H1 (cell line): Measurements from ENCODE around the gene KMT2E. TPM values are rescaled to one million over a fixed set of nuclear protein-coding genes. Genes with fewer than 3 reads are reported as not detected.

ENCODE experiments used
- CTCF ChIA-PET: fragments of 300-600 bp; sonication (Branson Sonifier 250); formaldehyde crosslinking; loops from one replicate; lab custom pipeline; 2021; ENCODE audit not compliant: partially characterized antibody; lab: Charles Lee
- POLR2A ChIA-PET: fragments of 300-600 bp; sonication (Branson Sonifier 250); formaldehyde crosslinking; loops from one replicate; lab custom pipeline; 2021; ENCODE audit warnings: inconsistent platforms; ENCODE audit not compliant: partially characterized antibody; lab: Charles Lee
- DNase-seq, 2 experiments: peaks; one replicate each; pipeline versions ENCODE4 v3.0.0 to v3.0.0-alpha.2; 2010 to 2022; ENCODE audit warnings: low spot score in 2 of 2, low read depth in 1 of 2, mixed read lengths in 1 of 2
- FAIRE-seq: peaks from 2 replicates; lab custom pipeline; 2011; peaks lifted over from hg19 to GRCh38; lab: Jason Lieb, UNC
- H2AFZ ChIP-seq: 2 replicates; pipeline ENCODE4 v1.8.1; 2012; ENCODE audit warnings: low read length, inconsistent platforms
- H2AK5ac ChIP-seq: 2 replicates; pipeline ENCODE4 v1.6.1; 2013; ENCODE audit warnings: low read depth, low read length
- H2BK120ac ChIP-seq: replicated peaks from 2 replicates; pipeline ENCODE3; 2013; ENCODE audit warnings: low read depth, low read length, inconsistent platforms
- H2BK12ac ChIP-seq: 2 replicates; pipeline ENCODE4 v1.6.1; 2013; ENCODE audit warnings: low read depth, low read length
- H2BK15ac ChIP-seq: 2 replicates; pipeline ENCODE4 v1.6.1; 2013; ENCODE audit warnings: low read length
- H2BK20ac ChIP-seq: 2 replicates; pipeline ENCODE4 v1.6.1; 2013; ENCODE audit warnings: low read length
- H2BK5ac ChIP-seq: 2 replicates; pipeline ENCODE4 v1.6.1; 2013; ENCODE audit warnings: low read depth, low read length
- H3K14ac ChIP-seq: 2 replicates; pipeline ENCODE4 v1.6.1; 2013; ENCODE audit warnings: inconsistent platforms; ENCODE audit not compliant: insufficient read length
- H3K18ac ChIP-seq: 2 replicates; pipeline ENCODE4 v1.6.1; 2013; ENCODE audit warnings: low read length; ENCODE audit errors: extremely low read depth
- H3K23ac ChIP-seq: 2 replicates; pipeline ENCODE4 v1.6.1; 2013; ENCODE audit warnings: inconsistent platforms; ENCODE audit not compliant: insufficient read length
- H3K23me2 ChIP-seq: 2 replicates; pipeline ENCODE4 v1.6.1; 2013; ENCODE audit warnings: low read depth, low read length
- H3K27ac ChIP-seq: 2 replicates; pipeline ENCODE4 v1.6.1; 2011; ENCODE audit warnings: low read depth, low read length, inconsistent platforms
- H3K27me3 ChIP-seq, 4 experiments: replicated peaks in 1 of 4; 1 replicate in 1 of 4; 2 replicates in 3 of 4; pipeline versions ENCODE4 v1.6.1 to v1.8.1; 2011 to 2013; ENCODE audit warnings: low read length in 3 of 4, mild to moderate bottlenecking in 3 of 4, inconsistent platforms in 2 of 4, mixed read lengths in 2 of 4, moderate library complexity in 1 of 4; ENCODE audit not compliant: control insufficient read depth in 3 of 4, insufficient read depth in 3 of 4; ENCODE audit errors: extremely low read depth in 1 of 4
- H3K36me3 ChIP-seq, 4 experiments: 2 replicates each; pipeline versions ENCODE4 v1.6.1 to v1.8.1; 2011 to 2013; ENCODE audit warnings: mild to moderate bottlenecking in 4 of 4, low read length in 3 of 4, moderate library complexity in 2 of 4, control low read depth in 1 of 4, inconsistent platforms in 1 of 4; ENCODE audit not compliant: insufficient read depth in 4 of 4, control insufficient read depth in 2 of 4
- H3K4ac ChIP-seq: replicated peaks from 2 replicates; pipeline ENCODE3; 2013; ENCODE audit warnings: low read length, low read depth, mixed read lengths, inconsistent platforms; ENCODE audit not compliant: insufficient read length
- H3K4me1 ChIP-seq, 4 experiments: replicated peaks in 1 of 4; 1 replicate in 1 of 4; 2 replicates in 3 of 4; pipeline versions ENCODE4 v1.6.1 to v1.8.1; 2011 to 2013; ENCODE audit warnings: low read length in 3 of 4, inconsistent platforms in 2 of 4, mixed read lengths in 1 of 4; ENCODE audit not compliant: insufficient read depth in 4 of 4, control insufficient read depth in 3 of 4
- H3K4me2 ChIP-seq, 2 experiments: 2 replicates each; pipeline versions ENCODE4 v1.6.1 to v1.8.1; 2011 to 2013; ENCODE audit warnings: low read depth in 2 of 2, low read length in 2 of 2, control low read depth in 1 of 2, inconsistent platforms in 1 of 2, mild to moderate bottlenecking in 1 of 2; ENCODE audit not compliant: insufficient read depth in 1 of 2
- H3K4me3 ChIP-seq, 4 experiments: fragments of 200-600, 300-600 bp in 1 of 4; sonication (generic), shearing (Covaris generic), sonication (Bioruptor Twin) in 1 of 4; 2 replicates each; pipeline versions ENCODE4 v1.5.1 to v1.8.1; 2011 to 2016; ENCODE audit warnings: low read length in 4 of 4, low read depth in 3 of 4, control low read depth in 2 of 4, inconsistent platforms in 2 of 4, mild to moderate bottlenecking in 2 of 4, mixed read lengths in 1 of 4, moderate library complexity in 1 of 4; ENCODE audit not compliant: insufficient read depth in 2 of 4; ENCODE audit errors: extremely low read depth in 1 of 4
- H3K56ac ChIP-seq: replicated peaks from 2 replicates; pipeline ENCODE3; 2013; ENCODE audit warnings: low read depth, mild to moderate bottlenecking, mixed read lengths, low read length, inconsistent platforms; ENCODE audit not compliant: insufficient read length
- H3K79me1 ChIP-seq: 2 replicates; pipeline ENCODE4 v1.6.1; 2013; ENCODE audit warnings: low read depth, low read length, control low read depth
- H3K79me2 ChIP-seq, 2 experiments: 2 replicates each; pipeline versions ENCODE4 v1.6.1 to v1.8.1; 2012 to 2013; ENCODE audit warnings: low read length in 2 of 2, mild to moderate bottlenecking in 2 of 2, inconsistent platforms in 1 of 2; ENCODE audit not compliant: insufficient read depth in 2 of 2, control insufficient read depth in 1 of 2
- H3K9ac ChIP-seq, 4 experiments: replicated peaks in 1 of 4; 1 replicate in 1 of 4; 2 replicates in 3 of 4; pipeline versions ENCODE4 v1.6.1 to v1.8.1; 2011 to 2013; ENCODE audit warnings: low read depth in 3 of 4, low read length in 3 of 4, control low read depth in 2 of 4, mild to moderate bottlenecking in 2 of 4, moderate library complexity in 2 of 4, inconsistent platforms in 1 of 4; ENCODE audit errors: extremely low read depth in 1 of 4
- H3K9me3 ChIP-seq, 2 experiments: 2 replicates each; pipeline versions ENCODE4 v1.6.1 to v1.8.1; 2012 to 2013; ENCODE audit warnings: mild to moderate bottlenecking in 2 of 2, moderate library complexity in 2 of 2, control low read depth in 1 of 2, inconsistent platforms in 1 of 2, low read depth in 1 of 2, low read length in 1 of 2, mixed read lengths in 1 of 2; ENCODE audit not compliant: insufficient read depth in 2 of 2
- H4K20me1 ChIP-seq, 2 experiments: replicated peaks in 1 of 2; 2 replicates each; pipeline versions ENCODE3 to v1.8.1; 2011 to 2013; ENCODE audit warnings: inconsistent platforms in 2 of 2, low read length in 2 of 2, mild to moderate bottlenecking in 1 of 2; ENCODE audit not compliant: insufficient read depth in 2 of 2, control insufficient read depth in 1 of 2
- H4K5ac ChIP-seq: 2 replicates; pipeline ENCODE4 v1.6.1; 2013; ENCODE audit warnings: low read length, low read depth, mixed read lengths, inconsistent platforms; ENCODE audit not compliant: insufficient read length
- H4K8ac ChIP-seq: 2 replicates; pipeline ENCODE4 v1.8.0; 2013; ENCODE audit warnings: mild to moderate bottlenecking, moderate library complexity, low read length, inconsistent platforms; ENCODE audit not compliant: insufficient read depth; ENCODE audit errors: extremely low read depth
- H4K91ac ChIP-seq: replicated peaks from 2 replicates; pipeline ENCODE3; 2013; ENCODE audit warnings: low read length, mixed read lengths, inconsistent platforms; ENCODE audit not compliant: insufficient read length
- ASH2L ChIP-seq: fragments of 200-600, 300-600 bp; sonication (generic); IDR thresholded peaks from one replicate; pipeline ENCODE4 v1.7.1; 2017; ENCODE audit warnings: low read length
- ATF2 ChIP-seq: IDR thresholded peaks from 2 replicates; pipeline ENCODE4 v1.6.1; 2012; ENCODE audit warnings: low read length, inconsistent platforms
- BACH1 ChIP-seq: IDR thresholded peaks from 2 replicates; pipeline ENCODE4 v1.6.1; 2012; ENCODE audit warnings: low read length, improper control_type of control experiment
- CHD1 ChIP-seq: IDR thresholded peaks from 2 replicates; pipeline ENCODE4 v1.6.1; 2012; ENCODE audit warnings: low read depth, low read length, improper control_type of control experiment
- CTBP2 ChIP-seq: IDR thresholded peaks from 2 replicates; pipeline ENCODE4 v1.7.0; 2011; ENCODE audit warnings: borderline replicate concordance, mild to moderate bottlenecking, moderate library complexity, mixed read lengths, low read length; ENCODE audit not compliant: insufficient read depth, insufficient read length
- KDM4A ChIP-seq: IDR thresholded peaks from one replicate; pipeline ENCODE4 v1.7.1; 2012; ENCODE audit warnings: low read depth, mild to moderate bottlenecking, moderate library complexity, low read length, inconsistent platforms; ENCODE audit not compliant: severe bottlenecking
- MAX ChIP-seq: IDR thresholded peaks from 2 replicates; pipeline ENCODE4 v1.6.1; 2012; ENCODE audit warnings: inconsistent platforms
- POLR2AphosphoS5 ChIP-seq: IDR thresholded peaks from 2 replicates; pipeline ENCODE4 v1.6.1; 2011; ENCODE audit warnings: low read depth, low read length
- RAD21 ChIP-seq, 2 experiments: IDR thresholded peaks in 1 of 2; conservative IDR thresholded peaks in 1 of 2; 2 replicates each; pipeline ENCODE4 v1.6.1; 2011; ENCODE audit warnings: low read depth in 2 of 2, low read length in 2 of 2, improper control_type of control experiment in 1 of 2, inconsistent platforms in 1 of 2, mild to moderate bottlenecking in 1 of 2, moderate library complexity in 1 of 2
- RBBP5 ChIP-seq: IDR thresholded peaks from 2 replicates; pipeline ENCODE4 v1.7.1; 2012; ENCODE audit warnings: low read depth, mild to moderate bottlenecking, inconsistent platforms, low read length, moderate library complexity, borderline replicate concordance
- SP4 ChIP-seq: IDR thresholded peaks from 2 replicates; pipeline ENCODE4 v1.6.1; 2012; ENCODE audit warnings: low read length, inconsistent platforms
- TAF7 ChIP-seq: optimal IDR thresholded peaks from 2 replicates; pipeline ENCODE3; 2011; ENCODE audit warnings: low read depth, mild to moderate bottlenecking, inconsistent platforms, low read length, moderate library complexity, borderline replicate concordance
- WGBS, 2 experiments: shearing (Covaris generic) in 1 of 2; methylation state at CpG; one replicate each; pipeline versions ENCODE4 v1.1.6 to v1.1.7; 2013 to 2015; ENCODE audit warnings: low lambda C conversion rate in 2 of 2, mixed read lengths in 2 of 2, inconsistent platforms in 1 of 2, low coverage in 1 of 2, missing lambda C conversion rate in 1 of 2; ENCODE audit not compliant: insufficient replicate concordance in 2 of 2, insufficient coverage in 1 of 2, insufficient read length in 1 of 2; ENCODE audit errors: extremely low coverage in 1 of 2, missing lambda C conversion rate in 1 of 2; 5-methylcytosine and 5-hydroxymethylcytosine counted together
- polyA plus RNA-seq, 7 experiments: library from polyadenylated mRNA; depleted of rRNA in 3 of 7; stranded (reverse) in 5 of 7; unstranded in 2 of 7; fragments of >200 nt in 5 of 7; fragments of 200-250 nt in 2 of 7; gene quantifications; 1 replicate in 5 of 7; 2 replicates in 1 of 7; 4 replicates in 1 of 7; pipeline versions ENCODE4 v1.2.1 to v1.2.3, GENCODE V29; 2011 to 2013; ENCODE audit warnings: missing spikeins in 2 of 7, mixed read lengths in 2 of 7
- total RNA-seq: library from RNA; stranded (reverse); fragmentation: NEBNext Ultra II Directional; extraction: Animal tissue kit (Norgen Biotek cat#: 25700); gene quantifications from 2 replicates; pipeline ENCODE4 v1.2.1, GENCODE V29; 2021

KMT2E gene
- total and polyA plus RNA-seq, 2 of the 8 experiments (the other 6 are each of a cell fraction or from before 2014, with no cell fraction given), result 10.9 to 45.0 TPM

- no peak overlapping the region for H2BK15ac ChIP-seq
- no peak overlapping the region for H4K91ac ChIP-seq
- peaks cover 2% of the 10 kb centered on the region; the same call in 1 of the 2 replicates for H3K23me2 ChIP-seq
- H3K27ac ChIP-seq, result no peak overlapping the region
- no peaks in the 10 kb centered on the region for H3K79me1 ChIP-seq
- no peak overlapping the region for H3K56ac ChIP-seq
- FAIRE-seq, result no peak
- no peak overlapping the region for H3K18ac ChIP-seq
- H3K9ac ChIP-seq, result no peak overlapping the region
- peaks cover 0 to 38% of the 10 kb centered on the region in 2 experiments; a peak in 2 of 4 replicates for H3K79me2 ChIP-seq
- H4K8ac ChIP-seq, result no peak overlapping the region
- no peak overlapping the region for H4K5ac ChIP-seq
- peaks cover 0 to 14% of the 10 kb centered on the region in 2 experiments for H4K20me1 ChIP-seq
- POLR2A ChIA-PET, result no interaction called here
- CTCF ChIA-PET, result no interaction called here
- H2BK5ac ChIP-seq, result no peak overlapping the region
- DNase-seq, result no peak
- H3K4me2 ChIP-seq, result no peak overlapping the region
- H2AFZ ChIP-seq, result no peak overlapping the region
- no peaks in the 10 kb centered on the region for H3K9me3 ChIP-seq
- H3K36me3 ChIP-seq, result peaks cover 0 to 65% (median 28%) of the 10 kb centered on the region in 4 experiments; a peak in 7 of 8 replicates
- no peak overlapping the region for H2BK120ac ChIP-seq
- H3K4me1 ChIP-seq, result no peaks in the 10 kb centered on the region
- TF ChIP-seq CHD1 (no peak), KDM4A (no peak), POLR2AphosphoS5 (no peak), CTBP2 (no peak), ATF2 (no peak), ASH2L (no peak), TAF7 (no peak), RAD21 (IDR thresholded peaks at IDR 0.05 in 1 of 2, conservative IDR thresholded peaks at IDR 0.05 in 1 of 2; ENCODE audit: low read depth in 2 of 2, low read length in 2 of 2) (no peak), BACH1 (no peak), RBBP5 (no peak), SP4 (no peak), MAX (no peak)
- 82% methylated on average over 1 of the region's 1 CpG; no CpG with 5 or more reads in 1 of the 2 experiments for WGBS, 2 experiments
- no peak overlapping the region for H2BK12ac ChIP-seq
- H3K14ac ChIP-seq, result no peak overlapping the region
- no peak overlapping the region for H3K23ac ChIP-seq
- H2AK5ac ChIP-seq, result no peak overlapping the region
- no peak overlapping the region for H3K4ac ChIP-seq
- no peaks in the 10 kb centered on the region for H3K27me3 ChIP-seq
- no peak overlapping the region for H3K4me3 ChIP-seq
- no peak overlapping the region for H2BK20ac ChIP-seq
Measured at GRCh38 chr7:105046414-105046813, 32.4 kb downstream of the KMT2E start.
